ENCODE measurements around the gene SZT2. TPM values are rescaled to one million over a fixed set of nuclear protein-coding genes. Genes with fewer than 3 reads are reported as not detected.
A peak's percentile ranks its signal among the peaks of the same experiment; 100 is the strongest.
"Not testable (repeated sequence)": the region's sequence is repeated elsewhere in the genome, so short reads cannot be mapped to it uniquely, and the experiment has no call there.

The SZT2 gene
- total RNA-seq, 1 donor from 2014 or later = 33.6 TPM

GRCh38 chr1:43495204-43495603, 105.5 kb downstream of the SZT2 start:
- no peak for DNase-seq (ENCODE audit: low spot score)
- peaks cover 4% of the 10 kb centered on the region for H3K36me3 Mint-ChIP-seq (ENCODE audit: low read depth)
- H3K4me1 Mint-ChIP-seq (ENCODE audit: low read depth) = peaks cover 9% of the 10 kb centered on the region
- no peak overlapping the region for H3K27ac Mint-ChIP-seq (ENCODE audit: unreplicated experiment)
- no peaks in the 10 kb centered on the region for H3K27me3 Mint-ChIP-seq (ENCODE audit: low read depth)
- peaks cover 11% of the 10 kb centered on the region for H3K9me3 Mint-ChIP-seq (ENCODE audit: low read depth)
- H3K4me3 Mint-ChIP-seq (ENCODE audit: unreplicated experiment) = no peak overlapping the region
- TF ChIP-seq, protein P1, sequence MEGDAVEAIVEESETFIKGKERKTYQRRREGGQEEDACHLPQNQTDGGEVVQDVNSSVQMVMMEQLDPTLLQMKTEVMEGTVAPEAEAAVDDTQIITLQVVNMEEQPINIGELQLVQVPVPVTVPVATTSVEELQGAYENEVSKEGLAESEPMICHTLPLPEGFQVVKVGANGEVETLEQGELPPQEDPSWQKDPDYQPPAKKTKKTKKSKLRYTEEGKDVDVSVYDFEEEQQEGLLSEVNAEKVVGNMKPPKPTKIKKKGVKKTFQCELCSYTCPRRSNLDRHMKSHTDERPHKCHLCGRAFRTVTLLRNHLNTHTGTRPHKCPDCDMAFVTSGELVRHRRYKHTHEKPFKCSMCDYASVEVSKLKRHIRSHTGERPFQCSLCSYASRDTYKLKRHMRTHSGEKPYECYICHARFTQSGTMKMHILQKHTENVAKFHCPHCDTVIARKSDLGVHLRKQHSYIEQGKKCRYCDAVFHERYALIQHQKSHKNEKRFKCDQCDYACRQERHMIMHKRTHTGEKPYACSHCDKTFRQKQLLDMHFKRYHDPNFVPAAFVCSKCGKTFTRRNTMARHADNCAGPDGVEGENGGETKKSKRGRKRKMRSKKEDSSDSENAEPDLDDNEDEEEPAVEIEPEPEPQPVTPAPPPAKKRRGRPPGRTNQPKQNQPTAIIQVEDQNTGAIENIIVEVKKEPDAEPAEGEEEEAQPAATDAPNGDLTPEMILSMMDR (IDR thresholded peaks at IDR 0.05) = no peak

GRCh38 chr1:43499898-43500297, 110.2 kb downstream of the SZT2 start:
- no peak overlapping the region for H3K4me3 Mint-ChIP-seq (ENCODE audit: unreplicated experiment)
- H3K4me1 Mint-ChIP-seq (ENCODE audit: low read depth) = no peaks in the 10 kb centered on the region
- H3K9me3 Mint-ChIP-seq (ENCODE audit: low read depth) = no peaks in the 10 kb centered on the region
- no peak for DNase-seq (ENCODE audit: low spot score)
- H3K27ac Mint-ChIP-seq (ENCODE audit: unreplicated experiment) = no peak overlapping the region
- H3K36me3 Mint-ChIP-seq (ENCODE audit: low read depth) = peaks cover 1% of the 10 kb centered on the region
- TF ChIP-seq, protein P1 (IDR thresholded peaks at IDR 0.05) = peak; percentile 14
- no peaks in the 10 kb centered on the region for H3K27me3 Mint-ChIP-seq (ENCODE audit: low read depth)

DNA sequence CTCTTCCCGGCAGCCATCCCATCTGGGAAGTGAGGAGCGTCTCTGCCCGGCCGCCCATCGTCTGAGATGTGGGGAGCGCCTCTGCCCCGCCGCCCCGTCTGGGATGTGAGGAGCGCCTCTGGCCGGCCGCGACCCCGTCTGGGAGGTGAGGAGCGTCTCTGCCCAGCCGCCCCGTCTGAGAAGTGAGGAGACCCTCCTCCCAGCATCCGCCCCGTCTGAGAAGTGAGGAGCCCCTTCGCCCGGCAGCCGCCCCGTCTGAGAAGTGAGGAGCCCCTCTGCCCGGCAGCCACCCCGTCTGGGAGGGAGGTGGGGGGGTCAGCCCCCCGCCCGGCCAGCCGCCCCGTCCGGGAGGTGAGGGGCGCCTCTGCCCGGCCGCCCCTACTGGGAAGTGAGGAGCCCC, 112.1 kb downstream of the SZT2 start:
- H3K27me3 Mint-ChIP-seq (ENCODE audit: low read depth); H3K27ac Mint-ChIP-seq (ENCODE audit: unreplicated experiment); H3K9me3 Mint-ChIP-seq (ENCODE audit: low read depth); H3K4me1 Mint-ChIP-seq (ENCODE audit: low read depth); H3K36me3 Mint-ChIP-seq (ENCODE audit: low read depth); H3K4me3 Mint-ChIP-seq (ENCODE audit: unreplicated experiment); DNase-seq (ENCODE audit: low spot score): not testable (repeated sequence)

- peaks cover 1% of the 10 kb centered on the region for H3K36me3 Mint-ChIP-seq (ENCODE audit: low read depth)
- no peaks in the 10 kb centered on the region for H3K9me3 Mint-ChIP-seq (ENCODE audit: low read depth)
- H3K4me1 Mint-ChIP-seq (ENCODE audit: low read depth) = no peaks in the 10 kb centered on the region
- TF ChIP-seq, protein P1 (IDR thresholded peaks at IDR 0.05) = no peak
- no peaks in the 10 kb centered on the region for H3K27me3 Mint-ChIP-seq (ENCODE audit: low read depth)
- no peak overlapping the region for H3K27ac Mint-ChIP-seq (ENCODE audit: unreplicated experiment)
- no peak overlapping the region for H3K4me3 Mint-ChIP-seq (ENCODE audit: unreplicated experiment)
- DNase-seq (ENCODE audit: low spot score) = no peak
These were observed 113.8 kb downstream of the SZT2 start for GRCh38 chr1:43503534-43503933.

Small RNAs within 50 kb of the gene (microRNA-seq; reads per million reads assigned to microRNA genes)
- 5.0 reads per million for gene MIR6734 (ENCODE audit: borderline number of aligned reads)
- gene MIR6735 (ENCODE audit: borderline number of aligned reads) = 6.1 reads per million, percentile 7 among the genes with 10 or more reads in this experiment

Other genes starting within 250 kb of the SZT2 start
- 34.5 to 40.7 TPM (median 36.1 TPM) in 3 replicates for gene EBNA1BP2, start 217.6 kb upstream of the SZT2 start, total RNA-seq
- 0.10 to 0.19 TPM (median 0.15 TPM) in 3 replicates for gene CFAP57, start 217.6 kb upstream of the SZT2 start, total RNA-seq
- gene TMEM125, start 119.9 kb upstream of the SZT2 start, total RNA-seq = not detected in 3 replicates
- gene C1orf210, start 104.3 kb upstream of the SZT2 start, total RNA-seq = not detected in 3 replicates
- gene TIE1, start 88.9 kb upstream of the SZT2 start, total RNA-seq = not detected in 3 replicates
- gene MPL, start 52.1 kb upstream of the SZT2 start, total RNA-seq = not detected in 3 replicates
- gene CDC20, start 30.9 kb upstream of the SZT2 start, total RNA-seq = 14.4 to 16.9 TPM (median 14.5 TPM) in 3 replicates
- gene ELOVL1, start 21.9 kb upstream of the SZT2 start, total RNA-seq = 78.9 to 103 TPM (median 101 TPM) in 3 replicates
- 48.3 to 48.6 TPM (median 48.4 TPM) in 3 replicates for gene MED8, start 99 bp upstream of the SZT2 start, total RNA-seq
- gene HYI, start 64.0 kb downstream of the SZT2 start, total RNA-seq = 27.7 to 29.9 TPM (median 28.6 TPM) in 3 replicates
- 54.6 to 66.7 TPM (median 62.0 TPM) in 3 replicates for gene PTPRF, start 141.0 kb downstream of the SZT2 start, total RNA-seq

All from chondrocyte (in vitro differentiated cells).